GM21576 (cell line): ENCODE data around the gene IQCE.
"Not testable (repeated sequence)": the region's sequence is repeated elsewhere in the genome, so short reads cannot be mapped to it uniquely, and the experiment has no call there.

Source experiments
- ATAC-seq: cut with Tn5 transposase; IDR thresholded peaks from one replicate; pipeline ENCODE4 v1.9.1; 2021; ENCODE audit warnings: mild to moderate bottlenecking, moderate library complexity; ENCODE audit not compliant: unreplicated experiment

IQCE gene

GRCh38 chr7:2598154-2598823, 39.5 kb downstream of the IQCE start:
- no peak for ATAC-seq

- no peak for ATAC-seq
These were observed 42.3 kb downstream of the IQCE start for GRCh38 chr7:2601065-2601464.

- no peak for ATAC-seq
These were observed 43.1 kb downstream of the IQCE start for GRCh38 chr7:2601907-2602306.

- ATAC-seq = no peak
These were observed 43.7 kb downstream of the IQCE start for GRCh38 chr7:2602406-2603043.

- no peak for ATAC-seq
These were observed 44.5 kb downstream of the IQCE start for GRCh38 chr7:2603044-2603965.

GRCh38 chr7:2604608-2605174, 45.9 kb downstream of the IQCE start:
- ATAC-seq = no peak

- no peak for ATAC-seq
These were observed 47.1 kb downstream of the IQCE start for GRCh38 chr7:2605608-2606538.

- ATAC-seq = no peak
These were observed 47.8 kb downstream of the IQCE start for GRCh38 chr7:2606539-2606936.

GRCh38 chr7:2607122-2607922, 48.5 kb downstream of the IQCE start:
- no peak for ATAC-seq

GRCh38 chr7:2607923-2608904, 49.4 kb downstream of the IQCE start:
- ATAC-seq = no peak

GRCh38 chr7:2608921-2609411, 50.2 kb downstream of the IQCE start:
- ATAC-seq = peak; percentile 69

- not testable (repeated sequence) for ATAC-seq
These were observed 50.9 kb downstream of the IQCE start for GRCh38 chr7:2609646-2610045.

GRCh38 chr7:2610466-2610865, 51.7 kb downstream of the IQCE start:
- ATAC-seq = no peak

GRCh38 chr7:2610898-2611297, 52.1 kb downstream of the IQCE start:
- no peak for ATAC-seq

- ATAC-seq = no peak
These were observed 52.6 kb downstream of the IQCE start for GRCh38 chr7:2611401-2611800.

- no peak for ATAC-seq
These were observed 53.1 kb downstream of the IQCE start for GRCh38 chr7:2611922-2612321.

- ATAC-seq = no peak
These were observed 53.8 kb downstream of the IQCE start for GRCh38 chr7:2612445-2613097.
